ENCODE results near the gene NKX2-8.

DNA sequence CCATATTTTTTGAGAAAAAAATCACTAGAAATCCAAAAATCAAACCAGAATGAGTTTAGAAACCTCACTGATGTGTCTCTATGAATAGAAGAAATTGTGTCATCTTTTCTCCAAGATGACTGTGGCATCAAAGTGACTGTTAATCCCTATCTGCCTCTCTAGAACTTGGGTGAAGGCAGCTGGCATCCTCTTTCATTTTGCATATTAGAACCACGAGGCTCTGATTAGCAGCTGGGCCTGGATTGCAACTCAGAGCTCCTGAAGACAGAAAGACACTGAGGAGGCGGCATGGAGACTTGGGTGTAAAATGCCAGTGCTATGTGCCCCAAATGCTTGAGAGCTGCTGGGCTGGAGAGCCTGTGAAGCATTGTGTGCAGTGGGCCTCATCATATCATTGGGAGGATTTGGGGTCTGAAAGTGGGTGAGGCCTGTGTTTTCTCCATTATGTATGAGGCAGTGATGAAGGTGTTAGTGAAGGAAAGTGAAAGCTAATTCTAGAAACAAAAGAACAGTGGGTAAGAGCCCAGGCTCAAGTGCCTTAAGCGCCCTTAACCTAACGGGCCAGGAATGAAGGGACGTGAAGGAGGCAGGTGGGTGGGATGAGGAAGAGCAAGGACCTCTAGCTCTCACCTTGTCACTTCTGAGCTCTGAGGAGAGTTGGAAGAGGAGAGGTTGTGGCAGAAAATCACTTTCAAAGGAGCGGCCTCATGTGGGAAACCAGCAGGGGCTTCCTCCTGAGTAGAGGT, 26.2 kb downstream of the NKX2-8 start:
- TF ChIP-seq POLR2A (IDR thresholded peaks at IDR 0.05) (no peak), POLR2AphosphoS5 (IDR thresholded peaks at IDR 0.05) (no peak), EP300 (IDR thresholded peaks at IDR 0.05) (no peak)
- TF ChIP-seq, protein P1, sequence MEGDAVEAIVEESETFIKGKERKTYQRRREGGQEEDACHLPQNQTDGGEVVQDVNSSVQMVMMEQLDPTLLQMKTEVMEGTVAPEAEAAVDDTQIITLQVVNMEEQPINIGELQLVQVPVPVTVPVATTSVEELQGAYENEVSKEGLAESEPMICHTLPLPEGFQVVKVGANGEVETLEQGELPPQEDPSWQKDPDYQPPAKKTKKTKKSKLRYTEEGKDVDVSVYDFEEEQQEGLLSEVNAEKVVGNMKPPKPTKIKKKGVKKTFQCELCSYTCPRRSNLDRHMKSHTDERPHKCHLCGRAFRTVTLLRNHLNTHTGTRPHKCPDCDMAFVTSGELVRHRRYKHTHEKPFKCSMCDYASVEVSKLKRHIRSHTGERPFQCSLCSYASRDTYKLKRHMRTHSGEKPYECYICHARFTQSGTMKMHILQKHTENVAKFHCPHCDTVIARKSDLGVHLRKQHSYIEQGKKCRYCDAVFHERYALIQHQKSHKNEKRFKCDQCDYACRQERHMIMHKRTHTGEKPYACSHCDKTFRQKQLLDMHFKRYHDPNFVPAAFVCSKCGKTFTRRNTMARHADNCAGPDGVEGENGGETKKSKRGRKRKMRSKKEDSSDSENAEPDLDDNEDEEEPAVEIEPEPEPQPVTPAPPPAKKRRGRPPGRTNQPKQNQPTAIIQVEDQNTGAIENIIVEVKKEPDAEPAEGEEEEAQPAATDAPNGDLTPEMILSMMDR (IDR thresholded peaks at IDR 0.05): no peak

Data from stomach (tissue), 4 donors.